AG09309 (cell line): ENCODE data around the gene PRIM2.
A peak's percentile ranks its signal among the peaks of the same experiment; 100 is the strongest.
"Not testable (repeated sequence)": the region's sequence is repeated elsewhere in the genome, so short reads cannot be mapped to it uniquely, and the experiment has no call there.

Source experiments
- DNase-seq: peaks from one replicate; pipeline ENCODE4 v3.0.0-alpha.2; 2010; ENCODE audit warnings: low read depth
- H3K4me3 ChIP-seq: 2 replicates; pipeline ENCODE4 v1.5.1; 2011; ENCODE audit warnings: mild to moderate bottlenecking, low read depth, low read length, moderate library complexity; ENCODE audit not compliant: control insufficient read depth
- CTCF ChIP-seq: IDR thresholded peaks from 2 replicates; pipeline ENCODE4 v1.5.1; 2011; ENCODE audit warnings: mild to moderate bottlenecking, low read depth, low read length, inconsistent platforms; ENCODE audit not compliant: insufficient read depth, control insufficient read depth; ENCODE audit errors: missing control alignments

Gene PRIM2

DNA sequence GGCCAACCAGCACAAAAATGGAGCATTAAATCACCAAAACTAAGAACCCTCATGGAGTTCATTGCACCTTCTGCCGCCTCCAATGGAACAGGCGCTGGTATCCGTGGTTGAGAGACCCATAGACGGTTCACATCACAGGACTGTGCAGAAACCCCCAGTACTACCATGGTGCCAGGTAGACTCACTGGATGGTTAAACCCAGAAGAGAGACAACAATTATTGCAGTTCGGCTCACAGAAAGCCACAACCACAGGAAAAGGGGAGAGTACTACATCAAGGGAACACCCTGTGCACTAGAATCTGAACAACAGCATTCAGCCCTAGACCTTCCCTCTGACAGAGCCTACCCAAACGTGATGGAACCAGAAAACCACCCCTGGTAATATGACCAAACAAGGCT lies 301.5 kb downstream of the PRIM2 start:
- DNase-seq, H3K4me3 ChIP-seq: not testable (repeated sequence)

DNA sequence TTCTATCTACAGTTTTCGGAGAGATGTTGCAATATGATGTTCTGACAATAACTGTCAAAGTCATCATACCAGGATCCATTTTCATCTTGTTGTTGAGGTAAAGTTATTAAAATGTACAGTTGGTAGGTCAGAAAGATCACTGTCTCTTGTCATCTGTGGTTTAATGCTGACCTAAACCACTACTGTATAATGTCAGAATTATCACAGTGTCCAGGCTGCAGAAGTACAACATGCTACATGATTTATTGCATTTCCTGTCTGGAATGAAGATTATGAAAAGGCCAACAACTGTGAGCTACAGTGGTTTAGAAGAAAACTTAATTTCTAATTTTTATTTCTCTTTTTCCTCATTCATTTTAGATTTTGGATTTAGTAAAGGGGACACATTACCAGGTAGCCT lies 314.3 kb downstream of the PRIM2 start:
- H3K4me3 ChIP-seq, DNase-seq: not testable (repeated sequence)

GRCh38 chr6:57658526-57658925 lies 341.1 kb downstream of the PRIM2 start:
- H3K4me3 ChIP-seq = not testable (repeated sequence)
- DNase-seq = peak; percentile 39

GRCh38 chr6:57659794-57660193 lies 342.4 kb downstream of the PRIM2 start:
- not testable (repeated sequence) for DNase-seq, H3K4me3 ChIP-seq

- not testable (repeated sequence) for H3K4me3 ChIP-seq, DNase-seq
Measured at GRCh38 chr6:57660940-57661339, 343.5 kb downstream of the PRIM2 start.

- not testable (repeated sequence) for DNase-seq, H3K4me3 ChIP-seq
Measured at GRCh38 chr6:57668108-57668507, 350.7 kb downstream of the PRIM2 start.

GRCh38 chr6:57671237-57671636 lies 353.8 kb downstream of the PRIM2 start:
- DNase-seq = peak; percentile 31
- H3K4me3 ChIP-seq = not testable (repeated sequence)

- not testable (repeated sequence) for H3K4me3 ChIP-seq, DNase-seq
- TF ChIP-seq CTCF = peak; percentile 39
Measured at GRCh38 chr6:57671937-57672627, 354.7 kb downstream of the PRIM2 start.

GRCh38 chr6:57673281-57673680 lies 355.9 kb downstream of the PRIM2 start:
- DNase-seq = not testable (repeated sequence)
- peak; percentile 47 for TF ChIP-seq CTCF

GRCh38 chr6:57675386-57675785 lies 358.0 kb downstream of the PRIM2 start:
- not testable (repeated sequence) for H3K4me3 ChIP-seq, DNase-seq

More at GRCh38 chr6:57673281-57673680, 355.9 kb downstream of the PRIM2 start:
- H3K4me3 ChIP-seq = not testable (repeated sequence)

- DNase-seq, H3K4me3 ChIP-seq: not testable (repeated sequence)
Measured at GRCh38 chr6:57696382-57696781, 379.0 kb downstream of the PRIM2 start.
